SW480 (cell line): Measurements from ENCODE around the gene SPRR1A.
"Not testable (repeated sequence)": the region's sequence is repeated elsewhere in the genome, so short reads cannot be mapped to it uniquely, and the experiment has no call there.

Experiments used
- DNase-seq: peaks from one replicate; pipeline ENCODE4 v3.0.0-alpha.2; 2016; ENCODE audit warnings: low spot score

The SPRR1A gene

DNA sequence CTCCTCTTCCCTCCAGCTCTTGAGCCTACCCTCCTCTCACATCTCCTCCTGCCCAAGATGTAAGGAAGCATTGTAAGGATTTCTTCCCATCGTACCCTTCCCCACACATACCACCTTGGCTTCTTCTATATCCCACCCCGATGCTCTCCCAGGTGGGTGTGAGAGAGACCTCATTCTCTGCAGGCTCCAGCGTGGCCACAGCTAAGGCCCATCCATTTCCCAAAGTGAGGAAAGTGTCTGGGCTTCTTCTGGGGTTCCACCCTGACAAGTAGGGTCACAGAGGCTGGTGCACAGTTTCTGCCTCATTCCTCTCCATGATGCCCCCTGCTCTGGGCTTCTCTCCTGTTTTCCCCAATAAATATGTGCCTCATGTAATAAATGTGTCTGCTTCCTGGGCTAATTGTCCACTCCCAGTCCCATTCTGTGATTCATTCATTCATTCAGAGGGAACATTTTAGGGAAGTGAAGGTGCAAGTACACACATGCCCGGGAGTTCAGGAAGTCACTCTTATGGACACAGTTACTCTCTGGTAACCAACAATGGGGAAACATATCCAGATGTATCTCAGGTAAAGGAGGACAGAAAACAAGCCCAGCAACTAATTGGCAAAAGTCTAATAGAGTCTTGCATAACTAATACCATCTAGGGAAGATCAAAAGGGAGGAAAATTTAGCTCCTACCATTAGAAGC, 11.5 kb upstream of the SPRR1A start:
- DNase-seq: no peak

- no peak for DNase-seq
These were observed 7.2 kb upstream of the SPRR1A start for GRCh38 chr1:152976688-152977087.

- no peak for DNase-seq
These were observed 6.3 kb upstream of the SPRR1A start for GRCh38 chr1:152977614-152978013.

GRCh38 chr1:152980676-152981075, 3.2 kb upstream of the SPRR1A start:
- no peak for DNase-seq

GRCh38 chr1:152981146-152981871, 2.6 kb upstream of the SPRR1A start:
- no peak for DNase-seq

DNA sequence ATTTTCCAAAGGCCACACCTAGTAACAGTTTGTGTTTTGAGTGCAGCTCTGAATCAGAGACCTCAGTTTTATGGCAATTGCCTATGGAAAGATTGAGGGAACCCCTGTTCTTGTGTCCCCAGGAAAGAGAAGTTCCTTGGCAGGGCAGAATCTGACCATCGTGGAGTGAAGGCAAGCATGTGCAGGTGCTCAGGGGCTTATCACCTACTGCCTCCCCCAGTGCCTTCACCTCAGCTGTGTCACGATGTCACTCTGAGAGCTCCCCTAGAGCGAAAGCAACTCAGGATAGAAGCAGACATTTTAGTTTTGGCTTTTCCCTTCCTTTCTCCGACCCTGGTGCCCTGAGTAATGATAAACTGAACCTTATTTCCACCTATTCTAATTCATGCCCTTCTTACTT, 1.8 kb upstream of the SPRR1A start:
- DNase-seq: no peak

- DNase-seq: no peak
These were observed 647 bp upstream of the SPRR1A start for GRCh38 chr1:152983234-152983633.

DNA sequence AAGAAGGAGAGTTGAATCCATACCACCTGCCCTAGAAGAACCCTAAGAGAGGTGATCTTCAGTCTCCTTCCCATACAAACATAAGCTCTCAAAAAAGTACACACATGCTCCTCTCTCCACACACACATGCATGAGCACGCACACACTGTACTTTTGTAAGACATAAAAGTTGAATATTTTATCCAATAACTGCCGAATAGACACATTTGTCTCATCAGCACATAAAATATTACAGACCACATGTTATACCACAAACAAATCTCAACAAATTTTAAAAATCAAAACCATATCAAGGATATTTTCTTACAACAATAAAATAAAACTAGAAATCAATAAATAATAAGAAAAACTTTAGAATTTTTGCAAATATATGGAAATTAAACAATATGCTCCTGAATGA, 2.7 kb downstream of the SPRR1A start:
- DNase-seq: no peak

GRCh38 chr1:152993186-152993585, 9.3 kb downstream of the SPRR1A start:
- no peak for DNase-seq

DNA sequence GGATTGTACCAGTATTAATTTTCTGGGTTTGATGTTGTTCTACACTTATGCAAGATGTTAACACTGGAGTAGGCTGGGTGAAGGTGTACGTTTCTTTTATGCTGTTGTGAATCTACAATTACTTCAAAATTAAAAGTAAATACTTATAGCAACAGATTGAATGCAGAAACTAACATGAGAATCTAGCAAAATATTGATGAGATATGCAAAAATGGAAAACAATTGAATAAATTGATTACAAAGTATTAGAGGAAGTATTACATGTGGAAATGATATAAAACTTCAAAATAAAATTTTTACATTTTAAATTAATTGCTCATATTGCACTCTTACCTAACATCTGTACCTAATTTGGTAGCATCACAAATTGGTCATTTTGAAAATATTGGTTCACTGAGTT, 12.0 kb downstream of the SPRR1A start:
- DNase-seq: no peak

- no peak for DNase-seq
These were observed 12.9 kb downstream of the SPRR1A start for GRCh38 chr1:152996633-152997400.

DNA sequence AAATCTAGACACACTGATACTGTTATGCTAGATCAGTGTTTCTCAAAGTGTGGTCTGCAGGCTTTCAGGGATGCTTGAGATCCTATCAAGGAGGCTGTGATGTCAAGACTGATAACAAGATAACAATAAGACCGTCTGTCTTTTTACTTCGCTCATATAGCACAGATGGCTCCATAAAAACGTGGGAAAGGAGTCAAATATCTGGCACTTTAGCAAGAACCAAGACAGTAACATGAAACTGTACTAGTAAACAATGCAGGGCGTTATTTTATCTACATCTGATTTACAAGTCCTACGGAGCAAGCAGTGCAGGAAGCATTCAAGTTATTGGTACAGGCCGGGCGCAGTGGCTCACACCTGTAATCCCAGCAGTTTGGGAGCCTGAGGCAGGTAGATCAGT, 14.0 kb downstream of the SPRR1A start:
- no peak for DNase-seq

DNA sequence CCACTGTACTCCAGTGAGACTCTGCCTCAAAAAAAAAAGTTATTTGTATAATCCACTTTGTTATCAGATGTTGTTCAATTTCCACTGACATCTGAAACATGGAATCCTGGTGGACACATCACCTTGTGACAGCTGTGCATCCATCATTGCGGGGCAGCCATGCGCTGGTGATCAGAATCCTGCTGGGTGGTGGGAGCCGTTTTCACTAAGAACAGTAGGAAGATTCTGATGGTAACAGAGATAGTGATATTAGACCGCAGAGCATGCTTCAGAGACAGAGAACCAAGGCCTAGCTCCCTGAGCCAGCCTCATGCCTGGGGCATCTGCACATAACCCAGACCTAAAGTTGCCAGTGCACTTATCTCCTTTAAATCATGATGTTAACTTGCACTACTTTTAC, 14.6 kb downstream of the SPRR1A start:
- DNase-seq: no peak

DNA sequence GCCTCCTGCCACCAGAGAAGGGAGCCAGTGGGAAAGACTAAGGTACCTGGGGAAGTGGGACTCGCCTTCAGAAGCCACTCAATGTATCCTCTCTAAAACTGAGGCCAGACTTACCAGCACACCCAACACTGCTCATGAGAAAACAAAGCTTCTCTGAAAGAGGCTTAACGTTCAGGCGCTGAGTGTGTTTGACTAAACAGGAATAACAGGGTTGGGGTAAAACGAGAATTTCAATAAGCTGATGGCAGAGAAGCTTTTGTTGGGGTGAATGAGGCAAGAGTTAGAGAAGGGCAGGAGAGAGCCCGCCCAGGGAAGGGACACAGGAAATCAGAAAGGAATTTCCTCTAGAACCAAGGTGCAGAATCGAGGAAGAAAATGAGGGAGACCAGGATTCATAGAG, 15.9 kb downstream of the SPRR1A start:
- no peak for DNase-seq

DNA sequence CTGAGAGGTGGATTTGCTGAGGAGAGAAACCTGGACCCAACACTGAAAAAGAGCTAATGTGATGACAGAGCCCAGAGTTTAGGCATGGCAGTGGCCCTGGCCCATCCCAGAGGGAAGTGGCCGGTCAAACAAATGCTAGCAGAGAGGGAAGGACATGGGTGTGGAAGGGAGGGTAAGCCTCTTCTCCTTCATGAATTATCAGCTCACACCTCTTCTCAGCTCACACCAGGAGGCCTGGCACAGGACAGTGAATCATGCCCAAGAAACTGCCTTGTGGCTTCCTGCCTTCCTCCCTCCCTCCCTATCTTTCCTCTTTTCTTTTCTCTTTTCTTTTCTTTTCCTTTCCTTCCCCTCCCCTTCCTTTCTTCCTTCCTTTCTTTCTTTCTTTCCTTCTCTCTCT, 16.4 kb downstream of the SPRR1A start:
- DNase-seq: no peak

- peak; percentile 25 for DNase-seq
These were observed 17.5 kb downstream of the SPRR1A start, which contains the start of gene SPRR3 for GRCh38 chr1:153001382-153001781. Gene SPRR3, plus strand, starts transcription at chr1:153001749. Its CDS starts 1,272 bp downstream, at chr1:153003021.

DNA sequence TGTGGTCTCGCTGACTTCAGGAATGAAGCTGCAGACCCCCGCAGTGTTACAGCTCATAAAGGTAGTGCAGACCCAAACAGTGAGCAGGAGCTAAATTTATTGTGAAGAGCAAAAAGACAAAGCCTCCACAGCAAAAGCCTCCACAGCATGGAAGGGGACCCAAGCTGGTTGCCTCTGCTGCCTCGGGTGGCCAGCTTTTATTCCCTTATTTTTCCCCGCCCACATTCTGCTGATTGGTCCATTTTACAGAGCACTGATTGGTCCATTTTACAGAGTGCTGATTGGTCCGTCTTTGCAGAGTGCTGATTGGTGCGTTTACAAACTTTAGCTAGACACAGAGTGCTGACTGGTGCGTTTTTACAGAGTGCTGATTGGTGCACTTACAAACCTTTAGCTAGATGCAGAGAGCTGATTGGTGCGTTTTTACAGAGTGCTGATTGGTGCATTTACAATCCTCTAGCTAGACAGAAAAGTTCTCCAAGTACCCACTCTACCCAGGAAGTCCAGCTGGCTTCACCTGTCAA, 27.4 kb downstream of the SPRR1A start:
- DNase-seq: not testable (repeated sequence)

GRCh38 chr1:153021829-153022228, 37.9 kb downstream of the SPRR1A start:
- not testable (repeated sequence) for DNase-seq

DNA sequence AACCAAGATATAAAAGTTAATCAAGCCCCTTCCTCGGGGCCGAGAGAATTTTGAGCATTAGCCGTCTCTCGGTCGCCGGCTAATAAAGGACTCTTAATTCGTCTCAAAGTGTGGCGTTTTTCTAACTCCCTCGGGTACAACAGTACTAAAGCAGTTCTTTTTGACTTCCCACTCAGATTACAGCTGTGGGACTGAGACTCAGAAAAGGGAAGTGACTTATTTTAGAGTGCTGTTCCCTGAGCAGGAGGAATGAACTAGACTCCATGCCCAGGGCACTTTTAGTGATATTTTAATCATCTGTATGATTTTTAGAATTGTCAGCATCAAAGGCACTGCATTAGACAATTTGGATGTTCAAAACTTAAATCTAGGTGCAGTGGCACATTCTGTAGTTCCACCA, 38.5 kb downstream of the SPRR1A start:
- not testable (repeated sequence) for DNase-seq

GRCh38 chr1:153023109-153023508, 39.2 kb downstream of the SPRR1A start:
- no peak for DNase-seq

- DNase-seq: no peak
These were observed 40.5 kb downstream of the SPRR1A start for GRCh38 chr1:153024413-153024812.

DNA sequence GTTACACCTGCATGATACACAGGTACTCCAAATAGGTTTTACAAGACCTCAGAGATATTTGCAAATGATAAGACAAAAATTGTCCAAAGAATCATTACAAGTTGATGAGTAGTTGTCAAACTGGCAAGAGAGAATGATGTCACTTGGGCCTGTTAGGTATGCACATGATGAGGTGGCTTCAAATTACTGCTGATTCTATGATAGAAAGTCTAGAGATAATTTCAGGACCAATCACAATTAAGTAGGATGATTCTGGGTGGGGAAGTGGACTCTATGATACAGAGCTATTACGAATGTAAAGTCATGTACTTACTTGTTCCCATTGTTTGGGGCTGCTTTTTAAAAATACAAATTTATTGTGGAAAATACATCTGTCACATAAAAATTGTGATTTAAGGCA, 41.9 kb downstream of the SPRR1A start:
- DNase-seq: no peak

DNA sequence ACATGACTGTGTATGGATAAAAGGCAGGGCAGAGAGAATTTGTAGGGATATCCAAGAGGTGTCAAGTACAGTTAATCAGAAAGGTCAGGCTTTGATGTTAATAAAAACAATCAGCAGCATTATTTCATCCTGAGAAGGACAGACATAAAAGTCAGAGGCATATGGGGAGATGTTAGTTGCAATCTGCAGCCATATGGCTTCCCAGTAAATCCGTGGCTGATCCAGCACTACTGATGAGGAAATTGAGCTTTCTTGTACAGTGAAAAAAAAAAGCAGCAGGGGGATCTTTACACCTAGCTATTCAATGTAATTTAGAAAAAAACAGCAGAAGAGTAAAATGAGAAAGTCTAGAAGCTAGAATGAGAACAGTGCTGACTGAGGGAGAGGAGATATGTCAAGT, 44.9 kb downstream of the SPRR1A start:
- DNase-seq: no peak
